Heart left ventricle (tissue), 16 donors: ENCODE measurements around the gene INHBE. TPM values are rescaled to one million over a fixed set of nuclear protein-coding genes. Genes with fewer than 3 reads are reported as not detected.

Experiments
- ATAC-seq, 4 donors: fragments of 200-7000 bp; cut with Tn5 transposase; one replicate each; pipeline ENCODE4 v1.9.1; 2020 to 2022; ENCODE audit warnings: moderate library complexity in 4 of 4, mild to moderate bottlenecking in 3 of 4, moderate number of reproducible peaks in 1 of 4
- DNase-seq, 5 donors: peaks; one replicate each; pipeline ENCODE4 v3.0.0-alpha.2; 2020
- H3K27ac ChIP-seq, 12 donors: fragments of 200-600 bp; sonication (generic) in 4 of 12; one replicate each; pipeline versions ENCODE4 v1.5.0 to v1.8.0; 2016 to 2022; ENCODE audit warnings: mild to moderate bottlenecking in 2 of 12
- H3K27me3 ChIP-seq, 9 donors: fragments of 200-600 bp; sonication (generic) in 2 of 9; one replicate each; pipeline versions ENCODE4 v1.5.1 to v1.8.0; 2016 to 2022; ENCODE audit warnings: mild to moderate bottlenecking in 3 of 9
- H3K36me3 ChIP-seq, 9 donors: fragments of 200-600 bp; sonication (generic) in 2 of 9; one replicate each; pipeline versions ENCODE4 v1.5.0 to v1.8.0; 2018 to 2022; ENCODE audit warnings: mild to moderate bottlenecking in 2 of 9
- H3K4me1 ChIP-seq, 12 donors: fragments of 200-600 bp; sonication (generic) in 4 of 12; one replicate each; pipeline versions ENCODE4 v1.5.0 to v1.8.0; 2016 to 2022; ENCODE audit warnings: mild to moderate bottlenecking in 3 of 12
- H3K4me3 ChIP-seq, 12 donors: fragments of 200-600 bp; sonication (generic) in 4 of 12; one replicate each; pipeline versions ENCODE4 v1.5.0 to v1.8.0; 2017 to 2022; ENCODE audit warnings: mild to moderate bottlenecking in 9 of 12, moderate library complexity in 4 of 12
- H3K9me3 ChIP-seq, 12 donors: fragments of 200-600 bp; sonication (generic) in 4 of 12; one replicate each; pipeline versions ENCODE4 v1.5.0 to v1.8.0; 2016 to 2022; ENCODE audit warnings: mild to moderate bottlenecking in 1 of 12
- CTCF ChIP-seq, 12 donors: fragments of 200-600 bp; sonication (generic) in 4 of 12; IDR thresholded peaks; one replicate each; pipeline versions ENCODE4 v1.5.0 to v1.8.0; 2018 to 2022; ENCODE audit warnings: antibody characterized with exemption in 12 of 12, mild to moderate bottlenecking in 5 of 12
- POLR2A ChIP-seq, 2 donors: fragments of 450-650 bp; IDR thresholded peaks; one replicate each; pipeline ENCODE4 v1.6.1; 2017; ENCODE audit warnings: antibody characterized with exemption in 2 of 2, mild to moderate bottlenecking in 2 of 2, moderate library complexity in 2 of 2
- WGBS, 4 donors: extraction: QIAGEN DNeasy Blood & Tissue Kit in 2 of 4; methylation state at CpG; one replicate each; pipeline versions ENCODE4 v1.1.5 to v1.1.7; 2013 to 2018; 5-methylcytosine and 5-hydroxymethylcytosine counted together
- intact Hi-C, 10 donors: fragments of 100-400 bp; cut with DNase I; formaldehyde crosslinking; loops; one replicate each; pipeline versions ENCODE4 v1.11.1 to v1.14.2; 2022
- polyA plus RNA-seq, 2 donors: library from polyadenylated mRNA; stranded (reverse); fragments of 200-250 nt; gene quantifications; one replicate each; pipeline ENCODE4 v1.2.3, GENCODE V29; 2013
- total RNA-seq, 9 donors: library from RNA; depleted of rRNA in 2 of 9; stranded (reverse); fragments of >200 nt in 2 of 9; fragmentation: NEBNext Ultra II Directional in 3 of 9; extraction: Animal tissue kit (Norgen Biotek cat#: 25700) in 3 of 9; gene quantifications; one replicate each; pipeline versions ENCODE4 v1.1.0 to v1.2.4, GENCODE V29; 2016 to 2023
- donor health status: ischemic (EF 13 %, LVEDD 7.1; RV severe dilation, severe dysfunction).
- donor health status: healthy with polysubstance abuse.
- donor health status: DM: no; HTN: yes; CAD: no.
- donor health status: DM: no; HTN: no; CAD: no.
- donor health status: ischemic (EF 25% LVEDD 6.9; RV normal size, moderate dysfunction).
- donor health status: ischemic (EF 25% LVEDD 5.7; RV mildly dilated, moderate dysfunction).
- donor health status: healthy.
- donor health status: DM: yes; HTN: yes; CAD: no.
- donor health status: ischemic (EF 35%, LVEDD 5.7; RV mildly dilated, moderate dysfunction).
- donor health status: nonischemic (EF 11% LVEDD 7.7; RV severe dilation, severe dysfunction).
- donor health status: DM: yes; HTN: yes; CAD: no.
- donor health status: PGD.
- donor health status: ischemic (EF 29% LVEDD 5.4; RV normal size, mild dysfunction).
- donor health status: nonischemic (EF 23%, LVEDD 6.1; RV moderate dilation, normal function).

Gene INHBE
- total and polyA plus RNA-seq, 11 donors: 0.03 to 0.64 TPM; not detected in 9

GRCh38 chr12:57464569-57464968 lies 9.5 kb downstream of the INHBE start:
- Histone ChIP-seq H3K4me3 (no peak overlapping the region), H3K27me3 (peaks cover 0 to 12% (median 0%) of the 10 kb centered on the region in 9 donors), H3K4me1 (peaks cover 0 to 34% (median 19%) of the 10 kb centered on the region in 12 donors), H3K36me3 (peaks cover 0 to 14% (median 0%) of the 10 kb centered on the region in 9 donors), H3K27ac (no peak overlapping the region), H3K9me3 (no peaks in the 10 kb centered on the region)
- TF ChIP-seq POLR2A (IDR thresholded peaks at IDR 0.05): no peak
- no peak for TF ChIP-seq CTCF (IDR thresholded peaks at IDR 0.05)
- no peak for ATAC-seq
- no peak for DNase-seq
- intact Hi-C loops: loop anchor here in 2 of 10 donors (10.0 kb wide), 1 partner anchor 160 kb away; no protein-coding TSS in a partner anchor
- 93 to 96% (median 94%) methylated on average over 12 of the region's 12 CpGs for WGBS, 4 donors

GRCh38 chr12:57465030-57465746 lies 10.1 kb downstream of the INHBE start:
- Histone ChIP-seq H3K4me1 (peaks cover 0 to 28% (median 16%) of the 10 kb centered on the region in 12 donors), H3K9me3 (no peaks in the 10 kb centered on the region), H3K27me3 (peaks cover 0 to 17% (median 0%) of the 10 kb centered on the region in 9 donors), H3K27ac (no peak overlapping the region), H3K4me3 (no peak overlapping the region), H3K36me3 (peaks cover 0 to 20% (median 0%) of the 10 kb centered on the region in 9 donors)
- TF ChIP-seq POLR2A (IDR thresholded peaks at IDR 0.05): no peak
- TF ChIP-seq CTCF (IDR thresholded peaks at IDR 0.05): no peak
- ATAC-seq (no peak), DNase-seq (no peak)
- WGBS, 4 donors: 78 to 92% (median 84%) methylated on average over 6 of the region's 6 CpGs
- intact Hi-C loops: loop anchor here in 2 of 10 donors (10.0 kb wide), 1 partner anchor 160 kb away; no protein-coding TSS in a partner anchor

GRCh38 chr12:57465747-57466505 lies 10.8 kb downstream of the INHBE start:
- Histone ChIP-seq H3K4me1 (peaks cover 0 to 21% (median 10%) of the 10 kb centered on the region in 12 donors), H3K4me3 (no peak overlapping the region), H3K36me3 (peaks cover 0 to 28% (median 0%) of the 10 kb centered on the region in 9 donors), H3K27me3 (peaks cover 0 to 17% (median 1%) of the 10 kb centered on the region in 9 donors), H3K27ac (no peak overlapping the region), H3K9me3 (no peaks in the 10 kb centered on the region)
- WGBS, 4 donors: 74 to 76% (median 74%) methylated on average over 14 of the region's 14 CpGs
- DNase-seq: no peak
- no peak for ATAC-seq
- intact Hi-C loops: loop anchor here in 2 of 10 donors (10.0 kb wide), 1 partner anchor 159 kb away; no protein-coding TSS in a partner anchor
- TF ChIP-seq POLR2A (IDR thresholded peaks at IDR 0.05): no peak
- TF ChIP-seq CTCF (IDR thresholded peaks at IDR 0.05): no peak
